Hematopoietic multipotent progenitor cell treated with erythropoietin and hydrocortisone succinate and interleukin-3 and kit ligand, for 8 days (in vitro differentiated cells): Measurements from ENCODE around the gene GSC2.
A peak's percentile ranks its signal among the peaks of the same experiment; 100 is the strongest.
"Not testable (repeated sequence)": the region's sequence is repeated elsewhere in the genome, so short reads cannot be mapped to it uniquely, and the experiment has no call there.

Experiments
- DNase-seq: peaks from one replicate; pipeline ENCODE4 v3.0.0-alpha.2; 2015

Gene GSC2

DNA sequence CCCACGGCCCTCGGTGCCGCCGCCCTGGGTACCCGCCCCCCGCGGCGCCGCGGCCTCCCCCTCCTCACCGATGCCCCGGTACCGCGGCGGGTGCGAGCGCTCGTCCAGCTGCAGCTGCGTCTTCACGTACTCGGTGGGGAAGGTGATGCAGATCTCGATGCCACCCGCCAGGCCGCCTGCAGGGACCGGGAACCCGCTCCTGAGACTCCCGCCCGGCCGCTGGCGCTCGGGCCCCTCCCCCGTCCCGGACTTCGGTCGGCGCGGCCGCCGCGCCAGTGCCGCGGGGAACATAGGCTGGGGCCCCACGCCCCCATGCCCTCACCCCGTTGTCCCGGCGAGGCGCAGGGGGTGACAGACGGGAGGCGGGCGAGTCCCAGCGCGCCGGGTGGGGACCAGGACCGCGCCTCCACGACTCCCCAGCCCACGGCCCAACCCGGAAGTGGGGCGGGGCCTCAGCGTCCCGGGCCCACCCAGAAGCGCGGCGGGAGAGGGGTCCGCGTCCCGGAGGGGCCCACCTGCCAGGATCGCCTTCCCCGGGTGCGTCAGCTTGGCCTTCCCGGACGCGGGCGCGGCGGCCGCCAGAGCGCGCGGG is 28.1 kb upstream of the GSC2 start:
- peak; percentile 60 for DNase-seq

GRCh38 chr22:19177164-19178064 is 27.3 kb upstream of the GSC2 start:
- no peak for DNase-seq

GRCh38 chr22:19176732-19177131 is 26.6 kb upstream of the GSC2 start:
- no peak for DNase-seq

- DNase-seq, result no peak
These were observed 26.1 kb upstream of the GSC2 start for GRCh38 chr22:19176175-19176643.

- no peak for DNase-seq
These were observed 25.6 kb upstream of the GSC2 start for GRCh38 chr22:19175602-19176174.

DNA sequence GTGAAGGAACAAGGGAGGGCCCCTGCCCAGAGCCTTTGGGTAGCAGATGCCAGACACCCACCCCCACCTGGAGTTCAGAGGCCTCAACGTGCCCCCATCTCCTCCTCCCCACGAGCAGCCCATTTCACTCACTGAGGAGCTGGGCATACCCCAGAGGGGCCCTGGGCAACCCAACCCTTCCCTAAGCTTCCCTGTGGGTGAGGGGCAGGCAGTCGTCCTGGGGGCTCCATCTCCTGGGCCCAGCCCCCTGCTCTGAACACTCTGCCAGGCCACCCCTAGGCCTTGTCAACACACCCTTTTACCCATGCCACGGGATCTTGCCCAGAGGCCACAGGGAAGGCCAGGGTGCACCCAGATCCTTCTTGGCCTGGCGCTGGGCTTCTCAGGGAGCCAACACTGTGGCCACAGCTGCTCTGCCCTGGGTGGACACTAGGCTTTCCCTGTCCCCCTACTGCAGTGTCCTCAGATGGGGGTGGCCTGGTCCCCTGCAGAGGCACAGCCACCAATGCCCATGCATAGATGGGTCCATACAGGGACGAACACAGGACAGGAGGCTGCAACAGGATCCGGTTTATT is 25.0 kb upstream of the GSC2 start:
- DNase-seq, result no peak

GRCh38 chr22:19174106-19175025 is 24.3 kb upstream of the GSC2 start:
- DNase-seq, result no peak

GRCh38 chr22:19173047-19174035 is 23.2 kb upstream of the GSC2 start:
- DNase-seq, result peak; percentile 66

- DNase-seq, result no peak
These were observed 22.3 kb upstream of the GSC2 start for GRCh38 chr22:19172213-19173046.

GRCh38 chr22:19169947-19170318 is 19.8 kb upstream of the GSC2 start:
- DNase-seq, result no peak

- no peak for DNase-seq
These were observed 19.2 kb upstream of the GSC2 start for GRCh38 chr22:19169002-19169946.

- no peak for DNase-seq
These were observed 18.2 kb upstream of the GSC2 start for GRCh38 chr22:19168088-19168890.

- DNase-seq, result no peak
These were observed 17.2 kb upstream of the GSC2 start for GRCh38 chr22:19167106-19167869.

- DNase-seq, result no peak
These were observed 16.3 kb upstream of the GSC2 start for GRCh38 chr22:19166421-19166820.

- no peak for DNase-seq
These were observed 14.3 kb upstream of the GSC2 start for GRCh38 chr22:19164425-19164824.

- DNase-seq, result not testable (repeated sequence)
These were observed 8.6 kb upstream of the GSC2 start for GRCh38 chr22:19158649-19159048.

- DNase-seq, result not testable (repeated sequence)
These were observed 6.0 kb upstream of the GSC2 start for GRCh38 chr22:19156109-19156508.
